GM19468 (cell line): ENCODE measurements around the gene B4GALNT2.
"Not testable (repeated sequence)": the region's sequence is repeated elsewhere in the genome, so short reads cannot be mapped to it uniquely, and the experiment has no call there.

Experiments
- ATAC-seq: cut with Tn5 transposase; IDR thresholded peaks from one replicate; pipeline ENCODE4 v1.9.1; 2021; ENCODE audit warnings: mild to moderate bottlenecking, moderate library complexity, moderate number of reproducible peaks; ENCODE audit not compliant: unreplicated experiment; ENCODE audit errors: extremely low read depth

The B4GALNT2 gene

GRCh38 chr17:49117587-49118230, 14.9 kb upstream of the B4GALNT2 start:
- no peak for ATAC-seq

- ATAC-seq = no peak
Observed at GRCh38 chr17:49120166-49120565, 12.4 kb upstream of the B4GALNT2 start.

GRCh38 chr17:49121696-49122292, 10.8 kb upstream of the B4GALNT2 start:
- ATAC-seq = no peak

GRCh38 chr17:49122566-49122965, 10.0 kb upstream of the B4GALNT2 start:
- ATAC-seq = no peak

GRCh38 chr17:49123061-49123460, 9.5 kb upstream of the B4GALNT2 start:
- no peak for ATAC-seq

GRCh38 chr17:49125449-49125848, 7.1 kb upstream of the B4GALNT2 start:
- no peak for ATAC-seq

- not testable (repeated sequence) for ATAC-seq
Observed at GRCh38 chr17:49126183-49126859, 6.2 kb upstream of the B4GALNT2 start.

GRCh38 chr17:49129359-49129950, 3.1 kb upstream of the B4GALNT2 start:
- ATAC-seq = not testable (repeated sequence)

GRCh38 chr17:49130891-49131290, 1.7 kb upstream of the B4GALNT2 start:
- no peak for ATAC-seq

GRCh38 chr17:49132317-49132698, 261 bp upstream of the B4GALNT2 start:
- ATAC-seq = no peak

GRCh38 chr17:49136335-49136734, 3.8 kb downstream of the B4GALNT2 start:
- no peak for ATAC-seq

GRCh38 chr17:49145654-49146053, 13.1 kb downstream of the B4GALNT2 start:
- ATAC-seq = not testable (repeated sequence)

GRCh38 chr17:49146620-49147306, 14.2 kb downstream of the B4GALNT2 start:
- ATAC-seq = no peak

GRCh38 chr17:49148171-49148570, 15.6 kb downstream of the B4GALNT2 start:
- ATAC-seq = no peak

GRCh38 chr17:49151996-49152395, 19.4 kb downstream of the B4GALNT2 start:
- ATAC-seq = no peak

- no peak for ATAC-seq
Observed at GRCh38 chr17:49156256-49156655, 23.7 kb downstream of the B4GALNT2 start.

- no peak for ATAC-seq
Observed at GRCh38 chr17:49157784-49158183, 25.2 kb downstream of the B4GALNT2 start.

GRCh38 chr17:49162866-49163265, 30.3 kb downstream of the B4GALNT2 start:
- no peak for ATAC-seq

- ATAC-seq = no peak
Observed at GRCh38 chr17:49165143-49165542, 32.6 kb downstream of the B4GALNT2 start.

GRCh38 chr17:49168706-49169105, 36.1 kb downstream of the B4GALNT2 start:
- no peak for ATAC-seq

- ATAC-seq = no peak
Observed at GRCh38 chr17:49170216-49170615, 37.6 kb downstream of the B4GALNT2 start.
